ENCODE results near the gene NT5M. TPM values are rescaled to one million over a fixed set of nuclear protein-coding genes. Genes with fewer than 3 reads are reported as not detected.

Gene NT5M
- total and polyA plus RNA-seq, 9 of the 15 experiments (the other 6 are each of a cell fraction or from before 2014, with no cell fraction given): 0.24 to 10.1 (median 3.4) TPM

GRCh38 chr17:17356149-17356930 lies 53.2 kb downstream of the NT5M start (continued):
- no peak for TF ChIP-seq ZNF511 (CRISPR knock-in tag; IDR thresholded peaks at IDR 0.05)

- H3K27me3 ChIP-seq (ENCODE audit: control insufficient read depth in 2 of 2, insufficient read depth in 2 of 2, low read length in 2 of 2): no peaks in the 10 kb centered on the region; a peak in 1 of 5 replicates
- TF ChIP-seq HNRNPK (IDR thresholded peaks at IDR 0.05; ENCODE audit: low read depth, low read length, poor library complexity, severe bottlenecking) (no peak), U2AF1 (optimal IDR thresholded peaks at IDR 0.05; ENCODE audit: low read depth, low read length) (no peak), MXI1 (IDR thresholded peaks at IDR 0.05; ENCODE audit: low read depth, low read length) (no peak), CREBBP (IDR thresholded peaks at IDR 0.05; ENCODE audit: low read depth, low read length) (no peak), MEF2A (IDR thresholded peaks at IDR 0.05; ENCODE audit: control insufficient read depth, low read depth, low read length) (no peak), GTF2B (IDR thresholded peaks at IDR 0.05; ENCODE audit: extremely low read depth, insufficient read length) (no peak), TRIM25 (IDR thresholded peaks at IDR 0.05; ENCODE audit: borderline replicate concordance) (no peak), ZBED1 (IDR thresholded peaks at IDR 0.05) (no peak), GTF3C2 (IDR thresholded peaks at IDR 0.05; ENCODE audit: borderline replicate concordance, extremely low read depth, insufficient read length) (no peak), NR4A1 (CRISPR knock-in tag; IDR thresholded peaks at IDR 0.05) (no peak), NR4A1 (tag; IDR thresholded peaks at IDR 0.05) (no peak)
- no peak for ATAC-seq
- no peak overlapping the region for H3K4me3 ChIP-seq
- H3K9me1 ChIP-seq (ENCODE audit: control insufficient read depth, insufficient read depth, low read length): no peaks in the 10 kb centered on the region
- H3K9me3 ChIP-seq (replicated peaks; ENCODE audit: control insufficient read depth, insufficient read depth, low read depth, low read length): 0 out of 2 replicates have a peak, but pooled peaks cover 2% of the 10 kb centered on the region
- BruUV-seq (replicated peaks): no TSS peak
- no peak overlapping the region for H3K9ac ChIP-seq (ENCODE audit: insufficient read depth in 1 of 2, low read depth in 2 of 2, low read length in 2 of 2)
- DNase-seq (ENCODE audit: extremely low read depth in 1 of 4, low spot score in 3 of 4): no peak
- intact Hi-C loops (cut with micrococcal nuclease): loop anchor here (1.0 to 5.0 kb wide), 4 partner anchors 45 to 284 kb away; partner anchors contain the start of gene RASD1
- ChIA-PET POLR2A (no interaction called here), CTCF (ENCODE audit: low intra/inter-chr PET ratio) (interaction anchor here (0.9 to 3.2 kb wide), 4 partner anchors 140 to 286 kb away, joined by 4 to 59 read pairs (median 6); partner anchors contain the start of gene RASD1)
- no peaks in the 10 kb centered on the region for H3K79me2 ChIP-seq (ENCODE audit: control insufficient read depth, insufficient read depth, low read length)
- 30% methylated on average over 8 of the region's 10 CpGs for WGBS (ENCODE audit: insufficient coverage, low coverage, missing lambda C conversion rate)
- H4K20me1 ChIP-seq (replicated peaks; ENCODE audit: control insufficient read depth, insufficient read depth, low read length): no peaks in the 10 kb centered on the region
- no peak overlapping the region for H2AFZ ChIP-seq (ENCODE audit: low read depth, low read length)
- peaks cover 6 to 24% of the 10 kb centered on the region in 2 experiments; a peak in 4 of 5 replicates for H3K4me1 ChIP-seq (replicated peaks in 1 of 2; ENCODE audit: control insufficient read depth in 2 of 2, insufficient read depth in 2 of 2, low read length in 2 of 2)
- no peak overlapping the region for H3K27ac ChIP-seq (ENCODE audit: extremely low read depth, low read depth, low read length)
- no peaks in the 10 kb centered on the region for H3K36me3 ChIP-seq (ENCODE audit: control insufficient read depth, insufficient read depth, low read length)
- FAIRE-seq: no peak
- in situ Hi-C loops (cut with MboI): loop anchor here (5.0 kb wide), 3 partner anchors 145 to 285 kb away; no protein-coding TSS in a partner anchor
- no peak overlapping the region for H3K4me2 ChIP-seq (ENCODE audit: insufficient read depth, low read length)
Observed at GRCh38 chr17:17356931-17357270, 53.7 kb downstream of the NT5M start.

Measured in K562 (cell line).